HUES48 (cell line): ENCODE results near the gene TMEM213.

ENCODE experiments used
- H3K27ac ChIP-seq: one replicate; pipeline ENCODE4 v1.7.0; 2013; ENCODE audit warnings: low read depth, low read length, inconsistent platforms
- H3K27me3 ChIP-seq: 2 replicates; pipeline ENCODE4 v1.6.1; 2013; ENCODE audit warnings: mild to moderate bottlenecking, low read length; ENCODE audit not compliant: control insufficient read depth, insufficient read depth
- H3K36me3 ChIP-seq: 2 replicates; pipeline ENCODE4 v1.6.1; 2013; ENCODE audit warnings: low read length; ENCODE audit not compliant: control insufficient read depth, insufficient read depth
- H3K4me1 ChIP-seq: 2 replicates; pipeline ENCODE4 v1.6.1; 2013; ENCODE audit warnings: mild to moderate bottlenecking, low read length; ENCODE audit not compliant: control insufficient read depth, insufficient read depth
- H3K4me3 ChIP-seq: 2 replicates; pipeline ENCODE4 v1.5.1; 2013; ENCODE audit warnings: mild to moderate bottlenecking, low read depth, low read length
- H3K9ac ChIP-seq: 2 replicates; pipeline ENCODE4 v1.6.1; 2013; ENCODE audit warnings: mild to moderate bottlenecking, low read depth, low read length, moderate library complexity
- H3K9me3 ChIP-seq: 2 replicates; pipeline ENCODE4 v1.6.1; 2013; ENCODE audit warnings: low read length; ENCODE audit not compliant: control insufficient read depth, insufficient read depth

The TMEM213 gene

GRCh38 chr7:138819625-138820024 is 21.8 kb downstream of the TMEM213 start:
- Histone ChIP-seq H3K36me3 (no peaks in the 10 kb centered on the region), H3K27me3 (no peaks in the 10 kb centered on the region), H3K27ac (no peak overlapping the region), H3K9ac (no peak overlapping the region), H3K4me1 (no peaks in the 10 kb centered on the region), H3K9me3 (no peaks in the 10 kb centered on the region), H3K4me3 (no peak overlapping the region)

DNA sequence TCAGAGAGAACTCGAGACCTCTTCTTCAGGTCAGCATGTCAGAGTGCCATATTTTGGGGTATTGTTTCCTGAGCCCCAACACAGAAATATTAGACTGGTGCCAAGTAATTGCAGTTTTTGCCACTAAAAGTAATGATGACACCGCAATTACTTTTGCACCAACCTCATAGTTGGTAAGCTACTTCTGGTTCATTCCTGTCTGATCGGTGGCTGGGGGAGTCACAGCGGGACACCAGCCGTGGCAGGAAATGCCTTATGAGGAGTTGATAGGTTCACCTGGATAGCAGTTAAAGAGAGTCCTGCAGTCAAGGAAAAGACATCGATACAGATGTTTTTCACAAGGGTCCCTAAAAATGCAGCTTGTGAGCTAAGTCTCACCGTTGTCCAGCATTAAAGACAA is 24.1 kb downstream of the TMEM213 start:
- no peaks in the 10 kb centered on the region for H3K27me3 ChIP-seq
- no peak overlapping the region for H3K9ac ChIP-seq
- H3K36me3 ChIP-seq: no peaks in the 10 kb centered on the region
- no peaks in the 10 kb centered on the region for H3K4me1 ChIP-seq
- no peak overlapping the region for H3K27ac ChIP-seq
- no peak overlapping the region for H3K4me3 ChIP-seq
- H3K9me3 ChIP-seq: no peaks in the 10 kb centered on the region

DNA sequence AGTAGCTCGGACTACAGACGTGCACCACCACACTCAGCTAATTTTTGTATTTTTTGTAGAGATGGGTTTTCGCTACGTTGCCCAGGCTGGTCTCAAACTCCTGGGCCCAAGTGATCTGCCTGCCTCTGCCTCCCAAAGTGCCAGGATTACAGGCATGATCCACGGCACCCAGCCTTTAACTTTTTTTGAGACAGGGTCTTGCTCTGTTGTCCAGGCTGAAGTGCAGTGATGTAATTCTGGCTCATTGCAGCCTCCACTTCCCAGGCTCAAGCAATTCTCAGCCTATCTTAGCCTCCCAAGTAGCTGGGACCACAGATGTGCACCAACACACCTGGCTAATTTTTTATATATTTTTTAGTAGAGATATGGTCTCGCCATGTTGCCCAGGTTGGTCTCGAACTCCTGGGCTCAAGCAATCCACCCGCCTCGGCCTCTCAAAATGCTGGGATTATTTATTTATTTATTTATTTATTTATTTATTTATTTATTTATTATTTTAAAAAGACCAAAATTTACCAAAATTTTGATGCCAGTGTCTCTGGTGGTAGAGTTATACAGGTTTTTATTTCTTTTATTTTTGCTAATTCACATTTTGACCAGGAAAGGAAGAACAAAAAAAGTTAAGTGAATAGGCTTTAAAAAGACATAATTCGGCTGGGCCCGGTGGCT is 25.2 kb downstream of the TMEM213 start:
- Histone ChIP-seq H3K4me1 (no peaks in the 10 kb centered on the region), H3K4me3 (no peak overlapping the region), H3K9me3 (no peaks in the 10 kb centered on the region), H3K27me3 (no peaks in the 10 kb centered on the region), H3K36me3 (no peaks in the 10 kb centered on the region), H3K9ac (no peak overlapping the region), H3K27ac (no peak overlapping the region)

DNA sequence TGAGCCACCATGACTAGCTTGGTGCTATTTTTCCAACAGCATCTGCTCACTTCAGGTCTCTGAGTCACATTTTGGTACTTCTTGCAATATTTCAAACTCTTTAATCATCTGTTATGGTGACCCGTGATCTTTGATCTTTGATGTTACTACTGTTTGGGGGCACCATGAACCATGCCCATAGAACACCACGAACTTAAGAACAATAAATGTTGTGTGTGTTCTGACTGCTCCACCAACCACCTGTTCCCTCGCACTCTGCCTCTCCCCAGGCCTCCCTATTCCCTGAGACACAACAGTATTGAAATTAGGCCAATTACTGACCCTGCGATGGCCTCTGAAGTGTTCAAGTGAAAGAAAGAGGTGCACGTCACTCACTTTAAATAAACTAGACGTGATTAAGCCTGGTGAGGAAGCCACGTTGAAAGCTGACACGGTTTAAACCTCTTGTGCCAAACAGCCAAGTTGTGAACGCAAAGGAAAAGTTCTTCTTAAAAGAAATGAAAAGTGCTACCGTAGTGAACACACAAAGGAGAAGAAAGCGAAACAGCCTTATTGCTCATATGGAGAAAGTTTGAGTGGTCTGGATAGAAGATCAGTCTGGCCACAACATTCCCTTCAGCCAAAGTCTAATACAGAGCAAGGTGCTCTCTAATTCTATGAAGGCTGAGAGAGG is 27.4 kb downstream of the TMEM213 start:
- H3K4me3 ChIP-seq: no peak overlapping the region
- no peak overlapping the region for H3K9ac ChIP-seq
- H3K36me3 ChIP-seq: no peaks in the 10 kb centered on the region
- H3K4me1 ChIP-seq: no peaks in the 10 kb centered on the region
- no peaks in the 10 kb centered on the region for H3K27me3 ChIP-seq
- no peak overlapping the region for H3K27ac ChIP-seq
- no peaks in the 10 kb centered on the region for H3K9me3 ChIP-seq

DNA sequence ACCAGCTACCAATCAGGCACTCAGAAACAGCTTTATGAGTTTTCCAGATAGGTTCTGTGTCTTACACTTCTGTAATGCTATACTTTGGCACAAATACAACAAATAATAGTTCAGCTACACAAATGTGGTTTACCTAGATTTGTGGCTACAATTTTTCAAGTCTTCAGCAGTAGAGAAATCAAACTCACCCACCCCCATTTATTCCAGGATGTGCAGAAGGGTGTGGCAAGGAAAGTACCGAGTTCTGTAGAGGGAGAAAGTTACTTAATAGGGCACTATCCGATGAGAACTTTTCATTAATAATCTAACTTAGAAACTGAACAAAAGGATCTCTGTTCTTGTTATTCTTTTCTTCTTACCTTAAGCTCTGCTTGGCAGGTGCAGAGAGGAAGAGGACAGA is 30.5 kb downstream of the TMEM213 start:
- H3K4me3 ChIP-seq: no peak overlapping the region
- no peaks in the 10 kb centered on the region for H3K4me1 ChIP-seq
- H3K36me3 ChIP-seq: no peaks in the 10 kb centered on the region
- no peak overlapping the region for H3K27ac ChIP-seq
- H3K27me3 ChIP-seq: no peaks in the 10 kb centered on the region
- H3K9me3 ChIP-seq: no peaks in the 10 kb centered on the region
- H3K9ac ChIP-seq: no peak overlapping the region

DNA sequence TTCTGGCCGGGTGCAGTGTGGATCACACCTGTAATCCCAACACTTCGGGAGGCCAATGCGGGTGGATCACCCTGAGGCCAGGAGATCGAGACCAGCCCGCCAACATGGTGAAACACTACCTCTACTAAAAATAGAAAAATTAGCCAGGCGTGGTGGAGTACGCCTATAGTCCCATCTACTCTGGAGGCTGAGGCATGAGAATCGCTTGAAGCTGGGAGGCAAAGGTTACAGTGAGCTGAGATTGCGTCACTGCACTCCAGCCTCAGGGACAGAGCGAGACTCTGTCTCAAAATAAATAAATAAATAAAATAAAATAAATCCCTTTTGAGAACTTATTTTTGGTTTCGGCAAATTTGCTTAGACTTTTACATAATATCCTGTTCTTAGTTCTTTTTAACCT is 31.5 kb downstream of the TMEM213 start:
- Histone ChIP-seq H3K27me3 (no peaks in the 10 kb centered on the region), H3K4me3 (no peak overlapping the region), H3K27ac (no peak overlapping the region), H3K4me1 (no peaks in the 10 kb centered on the region), H3K9ac (no peak overlapping the region), H3K9me3 (no peaks in the 10 kb centered on the region), H3K36me3 (no peaks in the 10 kb centered on the region)

- H3K36me3 ChIP-seq: peaks cover 22% of the 10 kb centered on the region
- no peaks in the 10 kb centered on the region for H3K9me3 ChIP-seq
- no peak overlapping the region for H3K27ac ChIP-seq
- no peaks in the 10 kb centered on the region for H3K27me3 ChIP-seq
- H3K4me1 ChIP-seq: no peaks in the 10 kb centered on the region
- no peak overlapping the region for H3K4me3 ChIP-seq
- H3K9ac ChIP-seq: no peak overlapping the region
These were observed 35.2 kb downstream of the TMEM213 start for GRCh38 chr7:138832966-138833365.

- Histone ChIP-seq H3K4me1 (no peaks in the 10 kb centered on the region), H3K9ac (no peak overlapping the region)
These were observed 35.8 kb downstream of the TMEM213 start for GRCh38 chr7:138833596-138833995.

GRCh38 chr7:138834583-138834982 is 36.8 kb downstream of the TMEM213 start:
- H3K4me1 ChIP-seq: no peaks in the 10 kb centered on the region

More at GRCh38 chr7:138833596-138833995, 35.8 kb downstream of the TMEM213 start:
- Histone ChIP-seq H3K27me3 (no peaks in the 10 kb centered on the region), H3K36me3 (peaks cover 27% of the 10 kb centered on the region), H3K27ac (no peak overlapping the region), H3K4me3 (no peak overlapping the region), H3K9me3 (no peaks in the 10 kb centered on the region)

DNA sequence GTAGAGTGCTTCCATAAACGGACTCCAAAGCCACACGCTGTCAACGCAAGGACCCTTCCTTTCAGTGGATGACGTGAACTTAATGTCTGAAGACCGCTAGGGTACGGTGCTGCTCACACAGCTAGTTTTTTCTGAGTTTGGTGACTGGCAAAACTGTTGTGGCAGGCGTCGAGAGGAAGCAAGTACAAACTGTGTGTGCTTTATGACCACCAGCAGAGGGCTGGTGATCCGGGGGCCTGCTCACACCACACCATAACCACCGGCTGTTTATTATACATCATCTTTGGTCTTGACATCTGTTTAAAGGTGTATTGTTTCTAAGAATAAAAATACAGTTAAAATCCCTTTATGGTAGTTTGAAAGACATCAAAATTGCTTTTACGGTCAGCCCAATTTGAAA is 37.3 kb downstream of the TMEM213 start:
- Histone ChIP-seq H3K9me3 (no peaks in the 10 kb centered on the region), H3K4me1 (no peaks in the 10 kb centered on the region), H3K36me3 (peaks cover 27% of the 10 kb centered on the region), H3K27me3 (no peaks in the 10 kb centered on the region), H3K27ac (no peak overlapping the region), H3K4me3 (no peak overlapping the region), H3K9ac (no peak overlapping the region)

More at GRCh38 chr7:138834583-138834982, 36.8 kb downstream of the TMEM213 start:
- H3K9me3 ChIP-seq: no peaks in the 10 kb centered on the region
- H3K9ac ChIP-seq: no peak overlapping the region
- H3K27me3 ChIP-seq: no peaks in the 10 kb centered on the region
- H3K27ac ChIP-seq: no peak overlapping the region
- no peak overlapping the region for H3K4me3 ChIP-seq
- peaks cover 27% of the 10 kb centered on the region for H3K36me3 ChIP-seq

- H3K9ac ChIP-seq: no peak overlapping the region
- H3K4me1 ChIP-seq: 0 out of 2 replicates have a peak, but pooled peaks cover 5% of the 10 kb centered on the region
- H3K4me3 ChIP-seq: no peak overlapping the region
- no peaks in the 10 kb centered on the region for H3K9me3 ChIP-seq
- no peak overlapping the region for H3K27ac ChIP-seq
- no peaks in the 10 kb centered on the region for H3K27me3 ChIP-seq
- peaks cover 31% of the 10 kb centered on the region for H3K36me3 ChIP-seq
These were observed 39.8 kb downstream of the TMEM213 start for GRCh38 chr7:138837627-138838026.
